SK-N-SH (cell line): Measurements from ENCODE around the gene CCDC50.

Source experiments
- EP300 ChIP-seq, 2 experiments: IDR thresholded peaks; 2 replicates each; pipeline versions ENCODE4 v1.4.0 to v1.6.1; 2012; ENCODE audit warnings: borderline replicate concordance in 1 of 2, low read depth in 1 of 2, low read length in 1 of 2
- FOSL2 ChIP-seq: IDR thresholded peaks from 2 replicates; pipeline ENCODE4 v1.4.0; 2012; ENCODE audit warnings: low read depth, mild to moderate bottlenecking, moderate library complexity, borderline replicate concordance
- GABPA ChIP-seq: IDR thresholded peaks from 2 replicates; pipeline ENCODE4 v1.4.0; 2012; ENCODE audit warnings: low read depth, mild to moderate bottlenecking
- GATA2 ChIP-seq: sonication (generic); formaldehyde crosslinking; IDR thresholded peaks from 2 replicates; pipeline ENCODE4 v1.5.0; 2020; ENCODE audit warnings: mild to moderate bottlenecking, missing genetic modification reagents
- NRF1 ChIP-seq: IDR thresholded peaks from 2 replicates; pipeline ENCODE4 v1.6.1; 2012; ENCODE audit warnings: low read depth, mild to moderate bottlenecking, low read length
- POLR2AphosphoS5 ChIP-seq: IDR thresholded peaks from 2 replicates; pipeline ENCODE4 v1.6.1; 2012; ENCODE audit warnings: low read depth, low read length
- TAF1 ChIP-seq: IDR thresholded peaks from 2 replicates; pipeline ENCODE4 v1.6.1; 2012; ENCODE audit warnings: low read depth, mild to moderate bottlenecking, low read length, moderate library complexity, borderline replicate concordance
- TCF12 ChIP-seq: IDR thresholded peaks from 2 replicates; pipeline ENCODE4 v1.4.0; 2012
- TF ChIP-seq, protein P1 (sequence below): fragments of 200-600 bp; sonication (generic); IDR thresholded peaks from 2 replicates; pipeline ENCODE4 v1.6.1; 2017; ENCODE audit warnings: antibody characterized with exemption, mild to moderate bottlenecking, moderate library complexity
- TF ChIP-seq, protein P2 (sequence below): fragments of 150-350 bp; IDR thresholded peaks from 2 replicates; pipeline ENCODE4 v1.6.1; 2017; ENCODE audit warnings: antibody characterized with exemption, low read length, low read depth, borderline replicate concordance

DNA sequence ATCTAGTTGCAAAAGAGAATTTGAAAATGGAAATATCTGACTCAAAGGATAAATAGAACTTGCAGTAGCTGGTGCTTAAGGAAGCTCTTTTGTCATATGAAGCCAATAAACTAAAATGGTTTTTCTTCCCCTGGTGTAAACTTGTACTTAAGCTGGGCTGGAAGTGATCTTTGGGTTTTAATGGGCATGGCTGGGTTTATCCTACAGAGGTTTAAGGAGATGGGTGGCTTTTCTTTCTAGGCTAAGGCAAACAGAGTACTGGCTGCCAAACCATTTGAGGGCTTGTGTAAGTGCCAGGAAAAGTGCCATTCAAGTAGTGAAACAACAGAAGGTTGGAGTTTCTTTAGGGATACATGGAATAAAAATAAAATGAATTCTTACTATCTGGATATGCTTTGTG lies 13.2 kb downstream of the CCDC50 start:
- no peak for TF ChIP-seq TCF12
- TF ChIP-seq, protein P1, sequence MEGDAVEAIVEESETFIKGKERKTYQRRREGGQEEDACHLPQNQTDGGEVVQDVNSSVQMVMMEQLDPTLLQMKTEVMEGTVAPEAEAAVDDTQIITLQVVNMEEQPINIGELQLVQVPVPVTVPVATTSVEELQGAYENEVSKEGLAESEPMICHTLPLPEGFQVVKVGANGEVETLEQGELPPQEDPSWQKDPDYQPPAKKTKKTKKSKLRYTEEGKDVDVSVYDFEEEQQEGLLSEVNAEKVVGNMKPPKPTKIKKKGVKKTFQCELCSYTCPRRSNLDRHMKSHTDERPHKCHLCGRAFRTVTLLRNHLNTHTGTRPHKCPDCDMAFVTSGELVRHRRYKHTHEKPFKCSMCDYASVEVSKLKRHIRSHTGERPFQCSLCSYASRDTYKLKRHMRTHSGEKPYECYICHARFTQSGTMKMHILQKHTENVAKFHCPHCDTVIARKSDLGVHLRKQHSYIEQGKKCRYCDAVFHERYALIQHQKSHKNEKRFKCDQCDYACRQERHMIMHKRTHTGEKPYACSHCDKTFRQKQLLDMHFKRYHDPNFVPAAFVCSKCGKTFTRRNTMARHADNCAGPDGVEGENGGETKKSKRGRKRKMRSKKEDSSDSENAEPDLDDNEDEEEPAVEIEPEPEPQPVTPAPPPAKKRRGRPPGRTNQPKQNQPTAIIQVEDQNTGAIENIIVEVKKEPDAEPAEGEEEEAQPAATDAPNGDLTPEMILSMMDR, result no peak
- TF ChIP-seq, protein P2, sequence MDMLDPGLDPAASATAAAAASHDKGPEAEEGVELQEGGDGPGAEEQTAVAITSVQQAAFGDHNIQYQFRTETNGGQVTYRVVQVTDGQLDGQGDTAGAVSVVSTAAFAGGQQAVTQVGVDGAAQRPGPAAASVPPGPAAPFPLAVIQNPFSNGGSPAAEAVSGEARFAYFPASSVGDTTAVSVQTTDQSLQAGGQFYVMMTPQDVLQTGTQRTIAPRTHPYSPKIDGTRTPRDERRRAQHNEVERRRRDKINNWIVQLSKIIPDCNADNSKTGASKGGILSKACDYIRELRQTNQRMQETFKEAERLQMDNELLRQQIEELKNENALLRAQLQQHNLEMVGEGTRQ, result no peak
- no peak for TF ChIP-seq EP300 (IDR thresholded peaks at IDR 0.05; ENCODE audit: borderline replicate concordance in 1 of 2, low read depth in 1 of 2, low read length in 1 of 2)
- no peak for TF ChIP-seq FOSL2
- TF ChIP-seq GATA2 (CRISPR knock-in tag), result no peak
- no peak for TF ChIP-seq NRF1
- TF ChIP-seq TAF1, result no peak
- no peak for TF ChIP-seq POLR2AphosphoS5
- no peak for TF ChIP-seq GABPA
